ENCODE results near the gene HOXA2.

The HOXA2 gene

GRCh38 chr7:27129729-27130539 is 27.5 kb upstream of the HOXA2 start:
- H3K36me3 ChIP-seq (ENCODE audit: control insufficient read depth, insufficient read depth, low read length, severe bottlenecking): peaks cover 10% of the 10 kb centered on the region
- H3K27me3 ChIP-seq (replicated peaks; ENCODE audit: control insufficient read depth, insufficient read depth, low read length): no peaks in the 10 kb centered on the region
- H3K4me3 ChIP-seq (ENCODE audit: low read length): peak overlapping the region; percentile 77
- peak overlapping the region; percentile 82 for H3K9ac ChIP-seq (ENCODE audit: low read length)
- H3K9me3 ChIP-seq (ENCODE audit: control insufficient read depth, low read length): no peaks in the 10 kb centered on the region
- no peak for DNase-seq (ENCODE audit: low read depth)
- peaks cover 58% of the 10 kb centered on the region for H3K4me1 ChIP-seq (ENCODE audit: control insufficient read depth, insufficient read depth, low read length)

DNA sequence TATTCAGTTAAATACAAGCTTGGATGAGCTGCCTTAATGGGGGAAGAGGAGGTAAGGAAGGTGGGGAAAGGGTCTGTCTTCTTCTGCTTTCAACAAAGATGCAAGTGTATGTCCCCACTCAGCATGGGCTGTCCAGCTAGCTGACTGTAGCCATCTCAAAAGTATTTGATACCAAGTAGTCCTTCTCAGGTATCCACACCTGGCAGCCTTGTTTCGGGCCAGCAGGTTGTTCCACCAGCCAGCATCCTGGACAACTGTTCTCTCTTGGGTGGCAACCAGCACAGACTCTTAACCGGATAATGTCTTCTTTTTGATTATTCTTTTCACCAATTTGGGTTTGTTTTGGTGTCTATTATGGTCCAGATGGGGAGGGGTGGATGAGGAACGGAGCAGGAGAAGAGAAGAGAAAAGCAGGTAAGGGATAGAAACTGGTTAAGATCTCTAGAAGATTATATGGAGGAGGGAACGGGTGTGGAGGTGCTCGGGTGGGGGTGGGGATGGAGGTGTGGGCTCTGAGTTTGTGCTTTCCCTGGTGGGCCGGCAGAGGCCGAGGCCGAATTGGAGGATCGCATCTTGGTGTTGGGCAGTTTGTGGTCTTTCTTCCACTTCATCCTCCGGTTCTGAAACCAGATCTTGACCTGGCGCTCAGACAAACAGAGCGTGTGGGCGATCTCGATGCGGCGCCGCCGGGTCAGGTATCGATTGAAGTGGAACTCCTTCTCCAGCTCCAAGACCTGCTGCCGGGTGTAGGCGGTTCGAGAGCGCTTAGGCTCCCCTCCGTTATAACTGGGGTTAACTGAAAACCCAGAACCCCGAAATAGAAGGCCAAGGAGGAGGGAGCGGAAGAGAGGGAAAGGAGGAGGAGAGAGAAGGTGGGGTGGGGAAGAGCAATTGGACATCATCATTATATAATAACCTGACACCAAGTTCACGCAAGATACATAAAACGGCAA is 26.6 kb upstream of the HOXA2 start:
- Histone ChIP-seq H3K4me1 (ENCODE audit: control insufficient read depth, insufficient read depth, low read length) (peaks cover 50% of the 10 kb centered on the region), H3K27me3 (replicated peaks; ENCODE audit: control insufficient read depth, insufficient read depth, low read length) (no peaks in the 10 kb centered on the region), H3K4me3 (ENCODE audit: low read length) (peak overlapping the region; percentile 77), H3K36me3 (ENCODE audit: control insufficient read depth, insufficient read depth, low read length, severe bottlenecking) (peaks cover 13% of the 10 kb centered on the region), H3K9me3 (ENCODE audit: control insufficient read depth, low read length) (no peaks in the 10 kb centered on the region), H3K9ac (ENCODE audit: low read length) (peak overlapping the region; percentile 82)
- no peak for DNase-seq (ENCODE audit: low read depth)

DNA sequence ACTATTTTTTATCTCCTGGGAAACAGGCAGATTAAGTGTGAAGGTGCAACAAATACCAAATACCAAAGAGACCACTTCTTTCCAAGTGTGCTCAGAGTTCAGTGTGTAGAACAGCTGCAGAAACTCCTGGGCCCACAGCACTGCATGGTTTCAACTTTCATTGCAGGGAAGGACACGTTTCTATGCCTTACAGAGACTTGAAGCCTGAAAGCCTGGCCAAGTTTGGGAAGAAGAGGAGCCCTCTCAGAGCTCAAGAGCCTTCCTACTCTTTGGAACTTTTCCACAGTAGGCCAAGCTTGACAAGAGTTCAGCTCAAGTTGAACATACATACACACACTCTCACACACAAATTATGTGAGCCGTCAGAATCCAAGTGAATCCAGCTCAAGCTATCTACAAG is 25.6 kb upstream of the HOXA2 start:
- Histone ChIP-seq H3K4me1 (ENCODE audit: control insufficient read depth, insufficient read depth, low read length) (peaks cover 41% of the 10 kb centered on the region), H3K4me3 (ENCODE audit: low read length) (no peak overlapping the region), H3K36me3 (ENCODE audit: control insufficient read depth, insufficient read depth, low read length, severe bottlenecking) (peaks cover 13% of the 10 kb centered on the region), H3K9me3 (ENCODE audit: control insufficient read depth, low read length) (no peaks in the 10 kb centered on the region), H3K27me3 (replicated peaks; ENCODE audit: control insufficient read depth, insufficient read depth, low read length) (no peaks in the 10 kb centered on the region), H3K9ac (ENCODE audit: low read length) (peak overlapping the region; percentile 4)
- DNase-seq (ENCODE audit: low read depth): no peak

GRCh38 chr7:27126596-27127327 is 24.3 kb upstream of the HOXA2 start:
- Histone ChIP-seq H3K36me3 (ENCODE audit: control insufficient read depth, insufficient read depth, low read length, severe bottlenecking) (peaks cover 21% of the 10 kb centered on the region), H3K27me3 (replicated peaks; ENCODE audit: control insufficient read depth, insufficient read depth, low read length) (no peaks in the 10 kb centered on the region), H3K9me3 (ENCODE audit: control insufficient read depth, low read length) (no peaks in the 10 kb centered on the region), H3K4me1 (ENCODE audit: control insufficient read depth, insufficient read depth, low read length) (peaks cover 34% of the 10 kb centered on the region), H3K9ac (ENCODE audit: low read length) (no peak overlapping the region), H3K4me3 (ENCODE audit: low read length) (no peak overlapping the region)
- no peak for DNase-seq (ENCODE audit: low read depth)

- Histone ChIP-seq H3K27me3 (replicated peaks; ENCODE audit: control insufficient read depth, insufficient read depth, low read length) (no peaks in the 10 kb centered on the region), H3K36me3 (ENCODE audit: control insufficient read depth, insufficient read depth, low read length, severe bottlenecking) (peaks cover 24% of the 10 kb centered on the region), H3K9ac (ENCODE audit: low read length) (no peak overlapping the region), H3K9me3 (ENCODE audit: control insufficient read depth, low read length) (no peaks in the 10 kb centered on the region), H3K4me1 (ENCODE audit: control insufficient read depth, insufficient read depth, low read length) (peaks cover 32% of the 10 kb centered on the region), H3K4me3 (ENCODE audit: low read length) (no peak overlapping the region)
- no peak for DNase-seq (ENCODE audit: low read depth)
Measured at GRCh38 chr7:27125986-27126394, 23.5 kb upstream of the HOXA2 start.

- no peak for DNase-seq (ENCODE audit: low read depth)
- Histone ChIP-seq H3K4me3 (ENCODE audit: low read length) (no peak overlapping the region), H3K27me3 (replicated peaks; ENCODE audit: control insufficient read depth, insufficient read depth, low read length) (no peaks in the 10 kb centered on the region), H3K9me3 (ENCODE audit: control insufficient read depth, low read length) (no peaks in the 10 kb centered on the region), H3K4me1 (ENCODE audit: control insufficient read depth, insufficient read depth, low read length) (peaks cover 40% of the 10 kb centered on the region), H3K9ac (ENCODE audit: low read length) (no peak overlapping the region), H3K36me3 (ENCODE audit: control insufficient read depth, insufficient read depth, low read length, severe bottlenecking) (peaks cover 24% of the 10 kb centered on the region)
Measured at GRCh38 chr7:27124902-27125689, 22.6 kb upstream of the HOXA2 start.

DNA sequence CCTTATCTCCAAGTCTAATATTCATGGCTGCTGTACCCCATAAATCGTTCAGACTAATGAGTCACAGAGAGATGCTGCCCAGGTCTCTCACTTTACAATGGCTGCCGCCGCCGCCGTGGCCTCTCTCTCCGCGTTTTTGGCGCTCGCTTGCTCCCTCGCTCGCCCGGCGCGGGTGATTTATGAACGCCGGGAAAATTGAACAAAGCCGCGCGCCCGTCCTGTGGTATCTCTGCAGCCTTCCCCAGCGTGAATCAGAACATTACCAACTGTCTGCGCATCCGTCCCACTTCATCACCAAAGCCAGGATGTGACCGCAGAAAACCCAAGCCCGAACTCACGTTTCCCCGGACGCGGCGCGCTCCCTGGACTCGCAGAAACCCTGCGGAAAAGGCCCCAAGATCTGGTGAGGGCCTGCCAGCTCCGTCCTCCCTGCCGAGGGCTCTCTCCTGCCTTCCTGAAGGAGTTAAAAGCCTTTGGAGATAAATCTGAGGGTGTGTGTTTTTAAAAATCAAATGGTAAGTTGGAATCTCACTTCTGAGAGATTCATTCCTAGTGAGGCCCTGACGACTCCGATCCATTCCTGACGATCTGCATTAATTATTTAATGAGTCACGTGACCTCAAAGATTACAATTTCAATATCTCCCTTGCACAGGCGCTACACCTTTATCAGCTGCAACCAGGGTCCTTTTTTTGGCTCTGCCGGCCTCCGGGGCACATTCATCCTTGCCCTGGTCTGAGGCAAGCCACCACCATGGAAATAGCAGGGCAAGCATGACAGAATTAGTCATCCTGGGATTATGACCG is 21.8 kb upstream of the HOXA2 start:
- H3K36me3 ChIP-seq (ENCODE audit: control insufficient read depth, insufficient read depth, low read length, severe bottlenecking): peaks cover 23% of the 10 kb centered on the region
- no peaks in the 10 kb centered on the region for H3K27me3 ChIP-seq (replicated peaks; ENCODE audit: control insufficient read depth, insufficient read depth, low read length)
- H3K4me3 ChIP-seq (ENCODE audit: low read length): no peak overlapping the region
- peaks cover 41% of the 10 kb centered on the region for H3K4me1 ChIP-seq (ENCODE audit: control insufficient read depth, insufficient read depth, low read length)
- no peak for DNase-seq (ENCODE audit: low read depth)
- H3K9ac ChIP-seq (ENCODE audit: low read length): no peak overlapping the region
- no peaks in the 10 kb centered on the region for H3K9me3 ChIP-seq (ENCODE audit: control insufficient read depth, low read length)

- H3K9me3 ChIP-seq (ENCODE audit: control insufficient read depth, low read length): no peaks in the 10 kb centered on the region
- H3K36me3 ChIP-seq (ENCODE audit: control insufficient read depth, insufficient read depth, low read length, severe bottlenecking): peaks cover 16% of the 10 kb centered on the region
- H3K9ac ChIP-seq (ENCODE audit: low read length): no peak overlapping the region
- H3K27me3 ChIP-seq (replicated peaks; ENCODE audit: control insufficient read depth, insufficient read depth, low read length): no peaks in the 10 kb centered on the region
- peaks cover 35% of the 10 kb centered on the region for H3K4me1 ChIP-seq (ENCODE audit: control insufficient read depth, insufficient read depth, low read length)
- DNase-seq (ENCODE audit: low read depth): no peak
- no peak overlapping the region for H3K4me3 ChIP-seq (ENCODE audit: low read length)
Measured at GRCh38 chr7:27123477-27124053, 21.1 kb upstream of the HOXA2 start.

DNA sequence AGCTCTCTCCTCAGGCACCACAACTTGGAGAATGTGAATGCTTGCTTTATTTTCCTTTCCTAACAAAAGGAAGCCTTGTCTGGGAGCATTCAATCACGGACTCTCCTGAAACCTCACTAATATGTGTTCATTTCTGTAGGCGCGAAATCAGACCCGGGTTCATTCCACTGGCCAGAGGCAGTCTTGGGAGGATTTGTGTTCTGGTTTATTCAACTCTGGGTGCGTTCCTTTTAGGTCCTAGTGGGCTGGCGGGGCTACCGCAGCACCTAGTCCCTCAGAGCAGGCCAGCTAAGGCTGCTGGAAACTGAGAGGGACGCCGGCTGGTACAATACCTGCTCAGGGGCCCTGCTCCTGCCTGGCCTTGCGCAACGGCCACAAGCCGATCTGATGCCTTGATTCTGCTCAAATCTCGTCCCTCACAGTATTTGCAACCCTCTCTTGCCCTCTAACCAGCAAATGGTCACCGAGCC is 20.6 kb upstream of the HOXA2 start:
- no peak for DNase-seq (ENCODE audit: low read depth)
- Histone ChIP-seq H3K36me3 (ENCODE audit: control insufficient read depth, insufficient read depth, low read length, severe bottlenecking) (peaks cover 20% of the 10 kb centered on the region), H3K9me3 (ENCODE audit: control insufficient read depth, low read length) (no peaks in the 10 kb centered on the region), H3K4me3 (ENCODE audit: low read length) (no peak overlapping the region), H3K4me1 (ENCODE audit: control insufficient read depth, insufficient read depth, low read length) (peaks cover 34% of the 10 kb centered on the region), H3K9ac (ENCODE audit: low read length) (no peak overlapping the region), H3K27me3 (replicated peaks; ENCODE audit: control insufficient read depth, insufficient read depth, low read length) (no peaks in the 10 kb centered on the region)

All from adipocyte (in vitro differentiated cells).